ENCODE data around the gene SYCP2L.

DNA sequence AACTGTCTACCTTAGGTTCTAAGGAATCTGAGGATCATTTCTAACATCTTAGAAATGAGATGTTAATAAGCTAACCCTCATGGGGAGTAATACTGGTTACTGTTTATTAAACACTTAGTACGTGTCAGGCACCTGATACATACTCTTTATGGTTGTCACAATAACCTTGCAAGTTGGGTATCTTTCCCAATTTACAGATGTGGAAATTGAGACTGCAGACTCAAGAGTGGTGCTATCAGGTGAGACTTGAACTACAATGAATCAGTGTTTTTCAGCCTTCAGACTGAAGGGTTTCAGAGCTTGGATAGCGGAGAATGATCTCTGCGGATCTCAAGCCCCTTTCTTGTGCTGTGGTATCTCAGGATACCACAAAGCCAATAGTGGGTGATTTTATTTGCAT is 130.2 kb downstream of the SYCP2L start:
- TF ChIP-seq, protein P1, sequence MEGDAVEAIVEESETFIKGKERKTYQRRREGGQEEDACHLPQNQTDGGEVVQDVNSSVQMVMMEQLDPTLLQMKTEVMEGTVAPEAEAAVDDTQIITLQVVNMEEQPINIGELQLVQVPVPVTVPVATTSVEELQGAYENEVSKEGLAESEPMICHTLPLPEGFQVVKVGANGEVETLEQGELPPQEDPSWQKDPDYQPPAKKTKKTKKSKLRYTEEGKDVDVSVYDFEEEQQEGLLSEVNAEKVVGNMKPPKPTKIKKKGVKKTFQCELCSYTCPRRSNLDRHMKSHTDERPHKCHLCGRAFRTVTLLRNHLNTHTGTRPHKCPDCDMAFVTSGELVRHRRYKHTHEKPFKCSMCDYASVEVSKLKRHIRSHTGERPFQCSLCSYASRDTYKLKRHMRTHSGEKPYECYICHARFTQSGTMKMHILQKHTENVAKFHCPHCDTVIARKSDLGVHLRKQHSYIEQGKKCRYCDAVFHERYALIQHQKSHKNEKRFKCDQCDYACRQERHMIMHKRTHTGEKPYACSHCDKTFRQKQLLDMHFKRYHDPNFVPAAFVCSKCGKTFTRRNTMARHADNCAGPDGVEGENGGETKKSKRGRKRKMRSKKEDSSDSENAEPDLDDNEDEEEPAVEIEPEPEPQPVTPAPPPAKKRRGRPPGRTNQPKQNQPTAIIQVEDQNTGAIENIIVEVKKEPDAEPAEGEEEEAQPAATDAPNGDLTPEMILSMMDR (IDR thresholded peaks at IDR 0.05; ENCODE audit: insufficient read depth, low read depth, low read length) = no peak
- no peak for TF ChIP-seq EZH2 (IDR thresholded peaks at IDR 0.05; ENCODE audit: insufficient read depth, low read length)
